ENCODE measurements around the gene SCMH1.

GRCh38 chr1:41161846-41162245, 80.3 kb downstream of the SCMH1 start:
- TF ChIP-seq POLR2A (IDR thresholded peaks at IDR 0.05; ENCODE audit: low read length), result no peak
- no peak for TF ChIP-seq GATA1 (IDR thresholded peaks at IDR 0.05; ENCODE audit: low read depth, low read length)
